NOMO-1 (cell line): Measurements from ENCODE around the gene CSNK1D.
"Not testable (repeated sequence)": the region's sequence is repeated elsewhere in the genome, so short reads cannot be mapped to it uniquely, and the experiment has no call there.

Experiments used
- DNase-seq, 2 experiments: peaks; one replicate each; lab custom pipeline; 2025; ENCODE audit not compliant: unreplicated experiment in 2 of 2; lab: John Stamatoyannopoulos, UW

CSNK1D gene

DNA sequence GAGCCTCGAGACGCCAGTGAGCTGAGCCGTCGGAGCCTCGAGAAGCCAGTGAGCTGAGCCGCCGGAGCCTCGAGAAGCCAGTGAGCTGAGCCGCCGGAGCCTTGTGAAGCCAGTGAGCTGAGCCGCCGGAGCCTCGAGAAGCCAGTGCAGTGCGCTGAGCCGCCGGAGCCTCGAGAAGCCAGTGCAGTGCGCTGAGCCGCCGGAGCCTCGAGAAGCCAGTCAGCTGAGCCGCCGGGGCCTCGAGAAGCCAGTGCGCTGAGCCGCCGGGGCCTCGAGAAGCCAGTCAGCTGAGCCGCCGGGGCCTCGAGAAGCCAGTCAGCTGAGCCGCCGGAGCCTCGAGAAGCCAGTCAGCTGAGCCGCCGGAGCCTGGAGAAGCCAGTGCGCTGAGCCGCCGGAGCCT, 19.4 kb downstream of the CSNK1D start:
- DNase-seq = not testable (repeated sequence)

DNA sequence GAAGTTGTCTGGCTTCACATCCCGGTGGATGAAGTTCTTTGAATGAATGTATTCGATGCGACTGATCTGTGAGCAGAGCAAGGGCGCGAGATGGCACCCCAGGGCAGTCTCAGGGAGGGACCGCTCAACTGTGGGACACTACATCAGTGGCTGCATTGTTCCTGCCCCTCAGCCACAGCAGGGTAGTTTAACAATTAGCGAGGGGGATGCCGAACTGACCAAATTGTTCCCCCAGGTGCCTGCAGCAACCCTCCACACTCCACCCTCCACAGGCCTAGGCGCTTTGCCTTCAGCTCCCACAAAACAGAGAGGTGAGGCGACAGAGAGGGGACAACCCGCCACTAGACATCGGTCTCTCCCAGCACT, 20.3 kb downstream of the CSNK1D start:
- DNase-seq = no peak

DNA sequence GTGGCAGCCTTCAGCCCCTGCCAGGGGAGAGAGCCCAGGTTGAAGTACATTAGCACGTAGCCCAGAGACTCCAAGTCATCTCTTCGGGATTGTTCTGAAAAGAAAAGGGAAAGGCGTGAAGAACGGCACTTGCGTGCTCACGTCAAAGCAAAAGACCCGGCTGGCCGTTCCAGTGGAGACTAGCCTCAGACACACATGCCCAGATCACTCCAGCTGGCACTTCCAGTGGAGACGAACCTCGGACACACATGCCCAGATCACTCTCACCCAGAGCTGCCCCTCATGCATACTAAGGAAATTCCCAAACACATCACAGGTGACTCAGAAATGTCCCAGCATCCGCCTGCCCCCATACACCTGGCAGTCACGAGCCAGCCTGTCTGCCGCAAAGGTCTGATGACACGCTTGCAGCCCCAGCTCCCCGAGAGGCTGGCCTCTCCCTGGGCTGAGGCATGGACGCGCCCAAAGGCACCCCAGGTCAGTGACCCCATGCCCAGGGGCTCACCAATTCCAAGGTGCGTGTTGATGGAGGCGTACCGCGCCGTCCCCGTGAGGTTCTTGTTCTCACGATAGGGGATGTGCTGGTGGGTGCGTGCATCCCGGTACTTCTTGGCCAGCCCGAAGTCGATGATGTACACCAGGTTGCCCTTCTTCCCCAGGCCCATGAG, 20.9 kb downstream of the CSNK1D start:
- no peak for DNase-seq

DNA sequence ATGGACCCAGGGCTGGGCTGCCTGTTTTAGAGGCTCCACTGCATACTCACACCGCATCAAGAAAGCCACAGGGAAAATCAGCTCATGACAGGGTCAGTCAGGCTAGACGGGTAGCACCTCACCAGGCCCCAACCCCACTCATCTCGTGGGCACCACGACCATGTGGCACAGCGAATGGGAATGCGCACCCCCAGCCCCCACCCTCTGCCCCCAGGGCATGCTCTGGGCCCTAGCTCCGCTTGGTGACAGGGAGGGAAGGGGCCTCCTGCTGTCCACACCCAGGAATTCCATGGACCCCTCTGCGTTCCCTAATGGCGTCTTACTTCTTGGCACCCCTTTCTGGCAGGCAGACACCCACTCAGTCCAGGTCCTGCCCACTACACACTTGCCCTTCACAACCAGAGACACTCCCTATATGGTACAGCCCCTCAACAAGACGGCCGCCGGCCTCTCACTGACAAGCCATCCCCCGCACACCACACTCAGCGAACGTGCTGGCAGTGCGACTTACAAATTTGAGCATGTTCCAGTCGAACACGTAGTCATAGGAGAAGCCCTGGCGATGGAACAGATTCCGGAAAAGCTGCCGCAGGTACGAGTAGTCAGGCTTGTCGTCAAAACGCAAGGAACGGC, 22.5 kb downstream of the CSNK1D start:
- no peak for DNase-seq

DNA sequence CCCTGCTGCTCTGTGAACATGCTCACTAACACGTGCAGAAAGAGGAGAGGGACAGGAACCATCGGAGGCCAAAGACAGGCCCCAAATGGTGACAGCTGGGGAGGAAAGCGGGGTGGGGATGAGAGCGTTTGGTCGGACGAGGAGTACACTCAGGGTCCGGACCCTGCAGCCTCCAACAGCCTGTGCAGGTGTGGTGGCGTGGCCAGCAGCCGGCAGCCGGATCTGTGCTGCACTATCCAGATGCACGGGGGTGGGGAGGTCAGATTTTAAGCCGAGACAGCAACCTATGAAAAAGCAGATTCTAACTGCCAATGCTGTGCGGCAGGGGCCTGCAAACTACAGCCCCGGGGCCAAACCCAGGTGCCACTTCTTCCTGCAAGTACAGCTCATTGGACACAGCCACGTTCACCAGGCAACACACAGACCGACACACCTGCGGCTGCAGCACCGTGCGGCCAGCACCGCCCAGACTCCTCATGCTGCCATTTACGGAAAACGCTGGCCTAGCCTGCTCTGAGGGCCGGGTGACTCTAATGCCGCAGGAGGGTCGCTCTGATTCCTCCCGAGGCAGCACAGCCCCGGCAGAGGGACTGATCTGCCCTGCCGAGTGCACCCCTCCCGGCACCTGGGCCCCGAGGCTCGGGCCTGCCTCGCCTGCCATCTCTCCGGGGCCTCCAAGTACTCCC, 23.5 kb downstream of the CSNK1D start:
- no peak for DNase-seq

DNA sequence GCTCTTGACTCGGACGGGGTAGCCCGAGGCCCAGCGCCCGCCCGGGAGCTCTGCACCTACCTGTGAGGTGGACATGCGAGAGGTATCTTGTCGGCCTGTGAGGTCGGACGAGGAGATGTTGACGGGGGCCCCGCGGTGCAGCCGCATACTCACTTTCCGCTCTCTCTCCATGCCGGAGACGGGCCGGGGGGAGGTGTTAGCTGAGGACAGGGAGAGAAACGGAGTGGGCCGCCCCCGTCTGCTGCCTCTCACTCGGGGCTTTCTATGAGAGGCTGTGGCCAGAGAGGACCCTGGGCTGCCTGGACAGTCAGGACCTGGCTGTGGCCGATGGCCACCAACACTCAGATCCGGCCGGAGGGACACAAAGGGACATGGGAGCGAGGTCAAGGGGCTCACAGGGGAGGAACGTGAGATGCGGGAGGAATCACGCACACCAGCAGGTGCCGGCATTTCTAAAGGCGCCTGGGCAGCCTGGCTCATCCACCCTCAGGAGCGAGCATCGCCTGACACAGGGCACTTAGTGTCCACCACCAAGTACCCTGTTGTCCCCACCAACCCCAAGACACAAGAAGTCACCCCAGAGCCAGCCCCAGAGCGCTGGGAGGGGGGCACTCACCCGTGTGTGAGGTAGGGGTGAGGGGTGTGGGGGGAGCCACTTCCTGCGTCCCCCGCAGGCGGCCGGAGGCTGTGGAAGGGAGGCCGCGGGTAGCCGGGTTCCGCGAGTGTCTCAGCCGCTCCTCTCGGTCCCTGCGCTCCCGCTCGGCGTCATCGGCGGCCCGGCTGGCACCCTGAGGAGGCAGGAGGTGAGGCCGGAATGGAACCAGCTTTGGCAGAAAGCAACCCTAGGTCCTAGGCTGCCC, 24.5 kb downstream of the CSNK1D start:
- DNase-seq = no peak

DNA sequence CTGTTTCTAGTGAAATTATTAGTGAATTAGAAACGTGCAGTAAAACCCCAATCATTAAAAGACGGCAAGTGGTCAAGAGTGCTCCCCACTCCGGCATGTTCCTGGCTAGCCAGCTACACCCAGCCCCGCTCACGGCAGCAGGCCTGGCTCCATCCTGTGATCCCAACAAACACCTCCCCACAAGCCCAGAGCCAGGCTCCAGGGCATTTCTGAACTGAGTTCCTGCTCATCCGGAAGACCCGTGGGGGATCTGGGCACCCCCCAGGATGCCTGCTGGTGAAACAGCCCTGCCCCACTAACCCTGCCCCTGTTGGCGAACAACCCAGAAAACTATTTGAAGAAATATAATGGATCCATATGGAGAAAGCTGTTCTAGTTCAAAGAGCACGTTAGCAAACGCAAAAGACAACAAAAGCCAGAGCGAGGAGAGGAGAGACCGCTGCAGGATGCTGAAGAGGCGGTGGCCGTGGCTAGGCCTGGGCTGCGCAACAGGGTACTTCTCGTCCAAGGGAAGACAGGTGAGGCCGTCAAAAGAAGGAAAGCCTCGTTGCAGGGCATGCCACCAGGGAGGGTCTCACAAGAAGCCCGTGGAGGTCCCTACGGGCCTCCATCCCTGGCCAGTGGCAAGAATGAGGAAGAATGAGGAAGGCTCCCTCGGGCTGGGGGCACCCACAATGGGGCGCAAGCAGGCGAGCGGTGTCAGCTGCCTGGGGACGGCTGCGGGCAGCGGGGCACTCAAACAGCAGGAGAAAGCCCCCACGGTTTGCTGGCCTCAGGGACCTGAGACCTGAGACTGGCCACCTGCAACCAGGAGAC, 25.4 kb downstream of the CSNK1D start:
- DNase-seq = no peak

DNA sequence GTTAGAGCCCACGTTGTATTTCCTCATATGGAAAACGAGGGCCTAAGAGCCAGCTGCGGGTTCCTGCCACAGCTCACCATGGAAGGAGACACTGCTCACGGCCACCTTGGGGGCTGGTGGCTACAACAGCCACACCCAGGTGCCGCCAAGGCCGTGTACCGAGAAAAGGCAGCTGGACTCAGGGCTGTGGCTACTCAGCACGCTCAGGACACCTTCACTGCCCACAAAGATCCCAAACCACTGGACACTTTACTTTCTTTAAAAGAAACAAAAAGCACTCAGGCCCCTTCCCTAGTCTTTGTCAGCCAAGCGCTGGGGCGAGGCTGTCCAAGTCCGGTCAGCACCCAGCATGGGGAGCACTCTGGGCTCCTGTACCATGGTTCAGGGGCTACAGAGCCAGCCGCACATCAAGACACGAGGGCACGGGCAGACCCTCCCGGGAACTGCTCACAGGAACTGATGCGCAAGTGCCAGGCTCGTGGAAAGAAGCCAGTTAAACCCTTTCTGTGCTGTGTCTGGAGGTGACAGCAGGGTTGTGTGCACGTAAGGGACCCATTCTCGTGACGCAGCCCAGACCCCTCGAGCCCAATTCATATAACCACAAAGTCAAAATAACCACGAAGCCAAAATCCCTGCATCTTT, 26.2 kb downstream of the CSNK1D start:
- no peak for DNase-seq

DNA sequence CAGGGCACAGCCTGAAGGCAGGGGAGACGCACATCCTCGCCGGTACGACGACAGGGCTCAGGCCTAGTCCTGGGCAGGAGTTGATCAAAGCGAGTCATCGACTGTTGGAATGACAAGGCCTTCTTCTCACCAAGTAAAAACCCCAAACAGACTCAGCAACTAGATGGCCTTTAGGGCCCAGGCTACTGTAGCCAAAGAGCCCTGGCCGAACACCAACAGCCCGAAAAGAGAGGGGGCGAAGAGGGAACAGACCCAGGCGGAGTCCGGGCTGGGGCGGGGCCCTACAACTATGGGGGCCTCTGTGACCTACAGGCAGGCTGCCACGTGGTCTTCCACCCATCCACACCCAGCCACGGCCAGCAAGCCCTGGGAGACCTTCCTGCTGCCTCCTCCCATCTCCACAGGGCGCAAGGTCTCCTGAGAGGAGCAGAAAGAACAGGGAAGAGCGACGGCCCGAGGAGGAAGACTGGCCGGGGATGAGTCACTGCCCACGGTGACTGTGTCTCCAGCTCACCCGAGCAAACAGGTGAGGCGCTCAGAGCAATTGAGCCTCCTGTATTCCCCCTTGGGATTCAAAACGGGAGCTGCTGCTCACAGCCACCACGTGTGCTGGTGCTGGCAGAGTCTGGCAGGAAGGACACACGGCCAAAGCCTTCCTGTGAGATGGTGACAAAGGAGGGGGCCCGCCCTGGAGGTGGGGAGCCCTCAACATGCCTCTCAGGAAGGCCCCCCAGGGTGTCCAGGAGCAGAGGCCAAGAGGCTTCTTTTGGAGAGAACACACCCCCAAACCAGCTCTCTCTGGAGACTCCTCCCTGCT, 26.9 kb downstream of the CSNK1D start:
- DNase-seq = no peak

DNA sequence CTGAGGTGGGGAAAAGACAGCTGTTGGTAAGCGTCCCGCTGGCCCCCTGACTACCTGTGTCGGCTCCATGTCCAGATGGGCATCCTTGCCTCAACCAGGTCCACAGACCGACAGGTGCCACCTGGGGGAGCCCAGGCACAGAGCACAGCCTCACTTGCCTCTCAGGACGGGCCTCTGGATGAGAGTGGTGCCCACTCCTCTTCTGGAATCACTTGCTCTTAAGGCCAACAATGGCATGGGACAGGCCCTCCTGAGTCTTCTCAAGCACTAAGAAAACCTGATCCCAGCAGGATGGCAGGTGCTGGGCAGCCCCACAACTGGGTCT, 27.5 kb downstream of the CSNK1D start:
- DNase-seq = no peak

DNA sequence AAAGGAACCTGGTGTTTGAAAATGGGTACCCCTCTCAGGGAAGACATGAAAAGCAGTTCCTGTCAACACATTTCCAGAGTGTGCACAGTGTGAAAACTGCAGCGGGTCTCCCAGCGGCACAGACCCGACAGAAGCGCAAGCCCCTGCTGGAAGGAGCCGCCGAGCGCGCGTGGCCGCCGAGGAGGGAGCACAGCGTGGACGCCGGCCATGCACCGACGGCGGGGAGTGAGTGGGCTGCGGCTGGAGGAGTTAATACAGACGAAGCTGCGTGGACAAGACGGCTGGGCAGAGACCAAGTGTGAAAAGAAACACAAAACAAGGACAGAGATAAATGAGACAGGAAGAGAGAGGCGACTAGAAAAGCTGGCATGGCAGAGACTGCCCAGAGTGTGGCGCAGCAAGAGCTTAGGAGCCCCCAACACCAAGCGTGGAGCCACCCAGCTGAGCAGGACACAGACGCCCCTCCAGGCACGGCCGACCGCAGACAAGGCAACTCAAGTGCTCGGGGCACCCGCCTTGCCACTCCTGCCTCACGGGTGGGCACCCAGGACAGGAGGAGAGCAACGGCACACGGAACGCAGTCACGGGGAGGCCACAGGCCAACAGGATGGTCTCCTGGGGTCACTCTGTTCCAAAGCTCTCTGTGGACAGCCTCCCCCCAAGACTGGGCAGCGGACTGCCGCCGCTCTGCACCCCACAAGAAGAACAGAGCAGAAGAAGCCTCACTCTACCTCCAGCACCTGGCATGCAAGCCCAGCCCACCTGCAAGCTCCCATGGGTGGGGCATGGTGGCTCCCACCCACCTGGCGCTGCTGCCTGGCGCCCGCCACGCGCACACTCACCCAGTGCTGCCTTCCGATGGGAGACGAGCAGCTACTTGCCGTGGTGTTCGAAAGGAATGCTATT, 28.1 kb downstream of the CSNK1D start:
- DNase-seq = no peak

DNA sequence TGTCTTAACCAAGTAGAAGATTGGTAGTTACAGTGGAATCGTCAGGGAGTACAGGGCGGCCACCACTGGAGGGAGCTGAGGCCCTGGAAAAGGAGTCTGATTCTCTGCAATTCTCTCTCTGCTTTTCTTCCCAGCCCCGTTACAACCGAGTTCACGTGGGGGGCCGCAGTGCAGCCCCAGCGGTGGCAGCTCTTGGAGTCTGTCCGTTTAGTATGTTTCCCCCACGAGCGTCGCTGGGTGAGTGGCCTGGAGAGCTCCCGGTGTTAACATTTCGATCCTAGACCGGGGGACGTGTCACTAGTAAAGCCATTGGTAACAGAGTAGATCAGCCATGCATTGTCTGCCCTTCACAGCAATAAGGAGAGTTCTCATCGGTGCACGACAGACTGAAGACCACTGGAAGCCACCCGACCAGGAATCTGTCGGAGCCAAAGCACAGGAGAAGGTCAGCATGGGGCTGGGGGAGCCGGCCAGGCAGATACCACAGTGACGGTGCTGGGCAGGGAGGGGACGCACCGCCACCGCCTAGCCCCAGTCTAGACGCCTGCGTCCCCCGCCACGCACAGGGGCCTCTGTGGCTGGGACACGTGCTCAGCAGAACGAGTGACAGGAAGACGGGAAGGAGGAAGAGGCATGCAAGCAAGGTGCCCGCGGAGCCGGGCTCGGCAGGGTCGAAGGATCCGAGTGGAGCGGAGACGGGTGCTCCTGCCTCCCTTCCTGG, 28.9 kb downstream of the CSNK1D start:
- peak; percentile 16 to 34 for DNase-seq

DNA sequence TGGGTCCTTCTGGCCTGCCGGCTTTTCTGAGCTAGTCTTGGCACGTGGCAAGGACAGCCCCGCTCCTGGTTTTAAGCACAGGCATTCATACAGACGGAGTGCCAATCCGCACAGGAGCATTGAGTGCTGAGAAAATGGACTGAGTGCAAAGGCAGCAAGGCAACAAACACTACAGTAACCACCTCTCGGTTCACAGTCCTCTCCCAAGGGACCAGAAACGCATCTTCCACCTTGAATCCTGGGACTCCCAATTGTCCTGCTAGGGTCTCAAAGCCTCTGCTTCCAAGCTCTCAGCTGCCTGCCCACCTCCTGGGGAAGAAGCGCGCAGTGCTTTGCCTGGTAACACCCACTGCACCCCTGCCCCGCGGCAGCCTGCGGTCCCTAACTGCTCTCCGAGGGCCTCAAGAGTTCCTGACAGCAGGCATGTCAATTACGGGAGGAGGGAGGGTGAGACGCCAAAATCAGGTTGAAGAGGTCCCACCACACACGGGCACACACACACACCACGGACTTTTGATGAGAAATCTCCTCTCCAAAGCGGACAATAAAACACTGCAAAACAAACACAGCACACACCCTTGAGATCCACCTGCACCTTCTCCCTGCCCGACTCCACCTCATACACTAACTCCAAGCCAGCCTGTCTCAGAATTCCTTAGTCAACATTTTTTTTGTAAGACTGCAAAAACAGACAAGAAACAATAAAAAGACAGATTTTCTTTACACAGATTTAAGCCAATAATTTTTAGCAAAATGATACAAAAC, 29.7 kb downstream of the CSNK1D start:
- DNase-seq = no peak

DNA sequence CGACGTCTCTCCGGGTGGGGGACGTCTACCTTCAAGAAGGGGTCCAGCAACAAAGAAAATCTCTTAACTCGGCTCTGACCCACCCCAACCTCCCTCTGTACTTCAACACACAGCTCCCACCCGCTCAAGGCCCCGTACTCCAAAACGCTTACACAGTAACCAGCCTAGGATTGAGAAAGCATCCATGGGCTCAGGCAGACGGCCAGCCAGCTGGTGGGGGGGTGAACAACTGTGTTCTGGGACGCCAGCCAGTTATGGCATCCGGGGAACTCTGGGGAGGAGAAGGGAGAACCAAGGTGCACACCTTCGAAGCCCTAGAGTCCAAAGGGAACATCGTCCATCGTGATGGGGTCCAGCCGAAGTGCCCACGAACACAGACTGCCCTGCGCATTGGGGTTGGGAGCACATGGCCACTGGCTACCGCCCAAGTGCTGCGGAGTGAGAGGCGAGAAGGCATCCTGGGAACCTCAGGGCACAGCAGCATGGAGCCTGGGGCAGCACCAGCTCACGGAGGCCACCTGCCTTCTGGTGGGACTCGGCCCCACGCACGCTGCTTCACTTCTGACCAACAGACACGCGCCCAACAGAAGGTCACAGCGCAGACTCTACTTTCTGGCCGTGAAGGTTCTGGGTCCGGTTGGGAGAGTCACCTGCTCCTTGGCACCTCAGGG, 30.4 kb downstream of the CSNK1D start:
- no peak for DNase-seq

DNA sequence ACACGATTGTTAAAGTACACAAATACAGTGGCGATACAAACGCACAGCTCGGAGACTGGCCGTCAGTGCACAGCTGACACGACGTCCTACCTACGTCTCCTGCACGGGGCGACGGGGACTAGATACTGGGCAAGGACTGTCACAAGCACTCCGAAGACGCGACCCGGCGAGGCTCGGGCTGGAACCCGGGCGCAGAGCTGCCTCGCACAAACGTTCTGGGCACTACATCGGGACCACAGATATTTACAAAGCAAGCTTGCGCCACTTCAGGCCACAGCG, 30.9 kb downstream of the CSNK1D start:
- no peak for DNase-seq

DNA sequence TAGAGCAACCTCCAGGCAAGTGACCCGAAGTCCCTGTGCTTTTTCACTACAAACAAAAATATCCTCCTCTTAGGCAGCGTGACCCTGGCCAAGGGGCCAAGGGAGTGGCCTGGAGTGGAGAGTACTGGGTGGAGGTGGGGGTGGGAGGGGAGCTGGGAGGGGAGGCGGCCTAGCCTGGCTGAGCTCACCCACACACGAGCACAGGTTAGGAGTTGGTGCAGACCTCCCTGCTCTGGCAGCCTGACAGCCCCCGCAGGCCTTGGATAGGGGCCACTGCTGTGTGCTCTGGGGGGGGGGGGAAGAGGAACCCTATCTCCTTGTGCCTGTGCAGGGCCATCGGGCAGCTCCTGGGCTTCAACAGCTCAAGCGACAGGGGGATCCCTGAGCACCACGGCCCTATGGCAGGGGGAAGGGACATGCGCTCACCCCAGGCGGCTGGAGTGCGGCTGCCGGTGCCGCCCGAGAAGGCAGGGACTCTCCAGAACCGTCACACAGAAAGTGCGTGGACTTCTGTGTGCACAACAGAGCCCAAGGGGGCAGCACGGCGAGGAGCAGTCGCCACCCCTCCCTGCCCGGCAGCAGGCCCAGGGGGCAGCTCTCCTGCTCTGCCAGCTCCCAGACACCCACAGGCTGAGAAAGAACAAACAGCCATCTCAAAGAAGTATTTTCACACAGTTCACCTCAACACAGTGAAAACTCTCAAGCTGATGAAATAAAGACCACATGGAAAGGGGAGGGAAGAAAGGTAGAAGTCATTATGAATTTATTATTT, 31.4 kb downstream of the CSNK1D start:
- peak; percentile 49 to 67 for DNase-seq
